ENCODE results near the gene MIPOL1. TPM values are rescaled to one million over a fixed set of nuclear protein-coding genes. Genes with fewer than 3 reads are reported as not detected.

The MIPOL1 gene
- total RNA-seq, 2 experiments from 2014 or later, result 0.15 TPM; not detected in 1

- H3K27me3 Mint-ChIP-seq (ENCODE audit: low read depth), result no peaks in the 10 kb centered on the region
- DNase-seq, result no peak
- intact Hi-C loops (cut with micrococcal nuclease), result no loop called here
- H3K4me1 Mint-ChIP-seq (ENCODE audit: low read depth), result no peaks in the 10 kb centered on the region
- H3K27ac Mint-ChIP-seq, result no peak overlapping the region
- peaks cover 12% of the 10 kb centered on the region for H3K9me3 Mint-ChIP-seq
- H3K4me3 Mint-ChIP-seq, result no peak overlapping the region
- H3K36me3 Mint-ChIP-seq (ENCODE audit: low read depth), result no peaks in the 10 kb centered on the region
- CTCF ChIA-PET, result no interaction called here
These were observed 268.9 kb downstream of the MIPOL1 start for GRCh38 chr14:37466623-37467088.

DNA sequence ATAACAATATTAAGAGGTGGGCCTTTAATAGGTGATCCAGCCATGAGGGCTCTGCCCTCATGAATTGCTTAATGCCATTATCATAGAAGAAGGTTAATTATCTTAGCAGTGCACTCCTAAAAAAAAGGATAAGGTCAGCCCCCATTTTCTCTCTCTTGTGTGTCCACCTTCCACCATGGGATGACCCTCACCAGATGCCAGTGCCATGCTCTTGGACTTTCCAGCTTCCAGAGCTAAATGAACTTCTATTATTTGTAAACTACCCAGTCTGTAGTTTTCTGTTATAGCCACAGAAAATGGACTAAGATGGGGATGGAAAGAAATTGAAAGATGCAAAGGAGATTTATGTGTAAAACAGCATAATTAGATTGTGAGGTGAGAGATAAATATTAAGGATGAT, 271.9 kb downstream of the MIPOL1 start:
- Mint-ChIP-seq H3K36me3 (ENCODE audit: low read depth) (no peaks in the 10 kb centered on the region), H3K4me3 (no peak overlapping the region), H3K27me3 (ENCODE audit: low read depth) (no peaks in the 10 kb centered on the region), H3K4me1 (ENCODE audit: low read depth) (no peaks in the 10 kb centered on the region), H3K27ac (no peak overlapping the region), H3K9me3 (peaks cover 8% of the 10 kb centered on the region)
- DNase-seq, result no peak
- CTCF ChIA-PET, result no interaction called here
- intact Hi-C loops (cut with micrococcal nuclease), result no loop called here

DNA sequence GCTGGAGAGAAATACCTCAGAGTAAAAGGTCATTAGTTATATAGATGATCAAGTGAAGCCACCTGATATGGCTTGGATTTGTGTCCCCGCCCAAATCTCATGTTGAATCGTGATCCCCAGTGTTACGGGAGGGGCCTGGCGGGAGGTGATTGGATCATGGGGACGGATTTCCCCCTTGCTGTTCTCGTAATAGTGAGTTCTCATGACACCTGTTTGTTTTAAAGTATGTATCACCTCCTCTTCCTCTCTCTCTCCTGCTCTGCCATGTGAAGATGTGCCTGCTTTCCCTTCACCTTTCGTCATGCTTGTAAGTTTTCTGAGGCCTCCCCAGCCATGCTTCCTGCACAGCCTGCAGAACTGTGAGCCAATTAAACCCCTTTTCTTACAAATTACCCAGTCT, 272.5 kb downstream of the MIPOL1 start:
- Mint-ChIP-seq H3K27ac (no peak overlapping the region), H3K4me1 (ENCODE audit: low read depth) (no peaks in the 10 kb centered on the region), H3K9me3 (peaks cover 10% of the 10 kb centered on the region), H3K27me3 (ENCODE audit: low read depth) (no peaks in the 10 kb centered on the region), H3K36me3 (ENCODE audit: low read depth) (no peaks in the 10 kb centered on the region), H3K4me3 (no peak overlapping the region)
- no peak for DNase-seq
- CTCF ChIA-PET, result no interaction called here
- intact Hi-C loops (cut with micrococcal nuclease), result no loop called here

DNA sequence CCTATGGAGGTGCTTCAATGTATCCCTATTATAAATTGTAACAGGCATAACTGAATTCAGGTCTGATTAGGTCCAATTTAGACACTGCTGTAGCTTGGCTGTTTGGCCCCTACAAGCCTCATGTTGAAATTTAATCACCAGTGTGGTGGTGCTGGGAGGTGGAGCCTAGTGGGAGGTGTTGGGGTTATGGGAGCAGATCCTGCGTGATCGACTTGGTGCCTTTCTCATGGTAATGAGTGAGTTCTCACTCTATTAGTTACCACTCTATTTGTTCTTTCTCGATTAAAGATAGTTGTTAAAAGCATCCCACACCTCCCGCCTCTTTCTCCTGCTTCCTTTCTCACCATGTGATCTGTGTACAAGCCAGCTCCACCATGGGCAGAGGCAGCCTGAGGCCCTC, 275.2 kb downstream of the MIPOL1 start:
- intact Hi-C loops (cut with micrococcal nuclease), result no loop called here
- CTCF ChIA-PET, result no interaction called here
- Mint-ChIP-seq H3K27ac (no peak overlapping the region), H3K9me3 (peaks cover 13% of the 10 kb centered on the region), H3K36me3 (ENCODE audit: low read depth) (no peaks in the 10 kb centered on the region), H3K4me3 (no peak overlapping the region), H3K27me3 (ENCODE audit: low read depth) (no peaks in the 10 kb centered on the region), H3K4me1 (ENCODE audit: low read depth) (no peaks in the 10 kb centered on the region)
- no peak for DNase-seq

- H3K9me3 Mint-ChIP-seq, result peaks cover 16% of the 10 kb centered on the region
- H3K36me3 Mint-ChIP-seq (ENCODE audit: low read depth), result no peaks in the 10 kb centered on the region
- H3K27me3 Mint-ChIP-seq (ENCODE audit: low read depth), result no peaks in the 10 kb centered on the region
- CTCF ChIA-PET, result no interaction called here
- no peak for DNase-seq
- no peaks in the 10 kb centered on the region for H3K4me1 Mint-ChIP-seq (ENCODE audit: low read depth)
- intact Hi-C loops (cut with micrococcal nuclease), result no loop called here
- no peak overlapping the region for H3K27ac Mint-ChIP-seq
- H3K4me3 Mint-ChIP-seq, result no peak overlapping the region
These were observed 276.5 kb downstream of the MIPOL1 start for GRCh38 chr14:37474191-37474590.

- Mint-ChIP-seq H3K36me3 (ENCODE audit: low read depth) (no peaks in the 10 kb centered on the region), H3K9me3 (peaks cover 13% of the 10 kb centered on the region), H3K4me1 (ENCODE audit: low read depth) (no peaks in the 10 kb centered on the region), H3K27ac (no peak overlapping the region), H3K4me3 (no peak overlapping the region), H3K27me3 (ENCODE audit: low read depth) (no peaks in the 10 kb centered on the region)
- DNase-seq, result no peak
- intact Hi-C loops (cut with micrococcal nuclease), result no loop called here
- CTCF ChIA-PET, result no interaction called here
These were observed 282.9 kb downstream of the MIPOL1 start for GRCh38 chr14:37480446-37481290.

DNA sequence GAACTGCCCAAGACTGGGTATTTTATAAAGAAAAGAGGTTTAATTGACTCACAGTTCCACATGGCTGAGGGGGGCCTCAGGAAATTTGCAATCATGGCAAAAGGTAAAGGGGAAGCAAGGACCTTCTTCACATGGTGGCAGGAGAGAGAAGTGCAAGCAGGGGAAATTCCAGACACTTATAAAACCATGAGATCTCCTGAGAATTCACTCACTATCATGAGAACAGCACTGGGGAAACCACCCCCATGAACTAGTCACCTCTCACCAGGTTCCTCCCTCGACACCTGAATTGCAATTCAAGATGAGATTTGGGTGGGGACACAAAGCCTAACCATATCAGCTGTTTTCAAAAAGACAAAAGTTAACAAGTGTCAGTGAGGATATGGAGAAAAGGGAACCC, 284.7 kb downstream of the MIPOL1 start:
- DNase-seq, result no peak
- Mint-ChIP-seq H3K27me3 (ENCODE audit: low read depth) (no peaks in the 10 kb centered on the region), H3K4me1 (ENCODE audit: low read depth) (no peaks in the 10 kb centered on the region), H3K27ac (no peak overlapping the region), H3K36me3 (ENCODE audit: low read depth) (no peaks in the 10 kb centered on the region), H3K4me3 (no peak overlapping the region), H3K9me3 (peaks cover 12% of the 10 kb centered on the region)
- intact Hi-C loops (cut with micrococcal nuclease), result no loop called here
- CTCF ChIA-PET, result no interaction called here

DNA sequence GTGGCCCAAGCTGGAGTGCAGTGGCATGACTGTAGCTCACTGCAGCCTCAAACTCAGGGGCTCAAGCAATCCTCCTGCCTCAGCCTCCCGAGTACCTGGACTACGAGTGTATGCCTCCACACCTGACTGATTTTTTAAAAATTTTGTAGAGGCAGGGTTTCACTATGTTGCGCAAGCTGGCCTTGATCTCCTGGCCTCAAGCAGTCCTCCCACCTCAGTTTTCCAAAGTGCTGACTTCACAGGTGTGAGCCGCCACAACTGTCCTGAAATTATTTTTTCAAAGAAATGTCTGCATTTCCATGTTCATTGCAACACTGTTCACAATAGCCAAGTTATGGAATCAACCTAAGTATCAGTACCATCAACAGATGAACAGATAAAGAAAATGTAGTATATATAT, 285.9 kb downstream of the MIPOL1 start:
- Mint-ChIP-seq H3K9me3 (peaks cover 10% of the 10 kb centered on the region), H3K27me3 (ENCODE audit: low read depth) (no peaks in the 10 kb centered on the region), H3K27ac (no peak overlapping the region), H3K4me3 (no peak overlapping the region), H3K36me3 (ENCODE audit: low read depth) (no peaks in the 10 kb centered on the region), H3K4me1 (ENCODE audit: low read depth) (no peaks in the 10 kb centered on the region)
- no peak for DNase-seq
- intact Hi-C loops (cut with micrococcal nuclease), result no loop called here
- CTCF ChIA-PET, result no interaction called here

DNA sequence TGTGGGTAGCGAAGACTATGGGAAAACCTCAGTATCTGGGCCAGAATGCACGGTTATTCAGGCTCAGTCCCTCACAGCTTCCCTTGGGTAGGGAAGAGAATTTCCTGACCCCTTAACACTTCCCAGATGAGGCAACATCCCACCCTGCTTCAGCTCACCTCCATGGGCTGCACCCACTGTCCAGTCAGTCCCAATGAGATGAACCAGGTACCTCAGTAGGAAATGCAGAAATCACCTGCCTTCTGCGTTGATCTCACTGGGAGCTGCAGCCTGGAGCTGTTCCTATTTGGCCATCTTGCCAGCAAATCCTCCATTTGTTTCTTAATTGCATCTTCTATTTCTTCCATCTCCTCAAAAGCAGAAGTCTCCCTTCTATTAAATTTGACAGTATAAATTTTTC, 292.9 kb downstream of the MIPOL1 start:
- DNase-seq, result no peak
- Mint-ChIP-seq H3K27me3 (ENCODE audit: low read depth) (no peaks in the 10 kb centered on the region), H3K4me1 (ENCODE audit: low read depth) (no peaks in the 10 kb centered on the region), H3K9me3 (peaks cover 3% of the 10 kb centered on the region), H3K36me3 (ENCODE audit: low read depth) (no peaks in the 10 kb centered on the region), H3K4me3 (no peak overlapping the region), H3K27ac (no peak overlapping the region)
- intact Hi-C loops (cut with micrococcal nuclease), result no loop called here
- CTCF ChIA-PET, result no interaction called here

- no peaks in the 10 kb centered on the region for H3K36me3 Mint-ChIP-seq (ENCODE audit: low read depth)
- H3K4me1 Mint-ChIP-seq (ENCODE audit: low read depth), result no peaks in the 10 kb centered on the region
- DNase-seq, result no peak
- CTCF ChIA-PET, result no interaction called here
- no peak overlapping the region for H3K27ac Mint-ChIP-seq
- H3K9me3 Mint-ChIP-seq, result peaks cover 3% of the 10 kb centered on the region
- no peak overlapping the region for H3K4me3 Mint-ChIP-seq
- intact Hi-C loops (cut with micrococcal nuclease), result no loop called here
- no peaks in the 10 kb centered on the region for H3K27me3 Mint-ChIP-seq (ENCODE audit: low read depth)
These were observed 293.3 kb downstream of the MIPOL1 start for GRCh38 chr14:37491076-37491475.

- Mint-ChIP-seq H3K4me1 (ENCODE audit: low read depth) (no peaks in the 10 kb centered on the region), H3K27ac (no peak overlapping the region), H3K4me3 (no peak overlapping the region), H3K36me3 (ENCODE audit: low read depth) (no peaks in the 10 kb centered on the region), H3K27me3 (ENCODE audit: low read depth) (no peaks in the 10 kb centered on the region), H3K9me3 (no peaks in the 10 kb centered on the region)
- no peak for DNase-seq
- intact Hi-C loops (cut with micrococcal nuclease), result no loop called here
- CTCF ChIA-PET, result no interaction called here
These were observed 295.9 kb downstream of the MIPOL1 start for GRCh38 chr14:37493606-37494005.

- Mint-ChIP-seq H3K9me3 (no peaks in the 10 kb centered on the region), H3K27me3 (ENCODE audit: low read depth) (no peaks in the 10 kb centered on the region), H3K4me3 (no peak overlapping the region), H3K27ac (no peak overlapping the region), H3K4me1 (ENCODE audit: low read depth) (no peaks in the 10 kb centered on the region), H3K36me3 (ENCODE audit: low read depth) (no peaks in the 10 kb centered on the region)
- CTCF ChIA-PET, result no interaction called here
- intact Hi-C loops (cut with micrococcal nuclease), result no loop called here
- no peak for DNase-seq
These were observed 299.7 kb downstream of the MIPOL1 start for GRCh38 chr14:37497422-37497821.

GRCh38 chr14:37501877-37502276, 304.1 kb downstream of the MIPOL1 start:
- Mint-ChIP-seq H3K27ac (no peak overlapping the region), H3K36me3 (ENCODE audit: low read depth) (no peaks in the 10 kb centered on the region), H3K4me3 (no peak overlapping the region), H3K27me3 (ENCODE audit: low read depth) (no peaks in the 10 kb centered on the region), H3K9me3 (peaks cover 2% of the 10 kb centered on the region), H3K4me1 (ENCODE audit: low read depth) (no peaks in the 10 kb centered on the region)
- intact Hi-C loops (cut with micrococcal nuclease), result no loop called here
- CTCF ChIA-PET, result no interaction called here
- no peak for DNase-seq

Data from activated naive CD4-positive, alpha-beta T cell treated with anti-CD3 and anti-CD28 coated beads for 36 hours (primary cell).